Stomach (tissue), 9 donors: Measurements from ENCODE around the gene TNS1. TPM values are rescaled to one million over a fixed set of nuclear protein-coding genes. Genes with fewer than 3 reads are reported as not detected.

Source experiments
- DNase-seq, 2 donors: peaks; one replicate each; pipeline versions ENCODE4 v3.0.0 to v3.0.0-alpha.2; 2013 to 2019
- H3K27ac ChIP-seq, 5 donors: fragments of 200-600 bp in 4 of 5; sonication (generic) in 4 of 5; one replicate each; pipeline ENCODE4 v1.5.1; 2013 to 2019; ENCODE audit warnings: mild to moderate bottlenecking in 1 of 5, moderate library complexity in 1 of 5
- H3K27me3 ChIP-seq, 3 donors: fragments of 200-600 bp; sonication (generic); one replicate each; pipeline ENCODE4 v1.5.1; 2017 to 2019; ENCODE audit warnings: mixed run types in 1 of 3
- H3K36me3 ChIP-seq, 4 donors: fragments of 200-600 bp; sonication (generic); 1 replicate in 3 of 4; 2 replicates in 1 of 4; pipeline ENCODE4 v1.5.1; 2016 to 2019
- H3K4me1 ChIP-seq, 4 donors: fragments of 200-600 bp; sonication (generic); one replicate each; pipeline ENCODE4 v1.5.1; 2016 to 2019
- H3K4me3 ChIP-seq, 4 donors: fragments of 200-600 bp; sonication (generic) in 3 of 4; one replicate each; pipeline ENCODE4 v1.5.1; 2016 to 2019; ENCODE audit warnings: mild to moderate bottlenecking in 1 of 4
- H3K9me3 ChIP-seq, 4 donors: fragments of 200-600 bp; sonication (generic); one replicate each; pipeline ENCODE4 v1.5.1; 2016 to 2019
- EP300 ChIP-seq: sonication (generic); formaldehyde crosslinking; IDR thresholded peaks from one replicate; pipeline ENCODE4 v1.6.1; 2017; ENCODE audit warnings: antibody characterized with exemption
- POLR2A ChIP-seq, 4 donors: fragments of 450-650 bp; IDR thresholded peaks; one replicate each; pipeline ENCODE4 v1.6.1; 2016; ENCODE audit warnings: antibody characterized with exemption in 4 of 4, control low read depth in 2 of 4, mild to moderate bottlenecking in 1 of 4, moderate library complexity in 1 of 4
- POLR2AphosphoS5 ChIP-seq, 3 donors: sonication (generic); formaldehyde crosslinking; IDR thresholded peaks; one replicate each; pipeline ENCODE4 v1.6.1; 2016; ENCODE audit warnings: antibody characterized with exemption in 3 of 3
- WGBS, 5 donors: extraction: QIAGEN DNeasy Blood & Tissue Kit in 3 of 5; methylation state at CpG; one replicate each; pipeline versions ENCODE4 v1.1.5 to v1.1.7; 2013 to 2018; 5-methylcytosine and 5-hydroxymethylcytosine counted together
- intact Hi-C: fragments of 100-400 bp; cut with DNase I; formaldehyde crosslinking; loops from one replicate; pipeline ENCODE4 v1.15.1; 2023; ENCODE audit warnings: low total_unique reads
- polyA plus RNA-seq, 3 donors: library from polyadenylated mRNA; stranded (reverse); fragments of 200-250 nt; gene quantifications; one replicate each; pipeline ENCODE4 v1.2.3, GENCODE V29; 2013
- total RNA-seq, 5 donors: library from RNA; depleted of rRNA; stranded (reverse); fragments of >200 nt; gene quantifications; one replicate each; pipeline versions ENCODE4 v1.1.0 to v1.2.3, GENCODE V29; 2014 to 2016
- TF ChIP-seq, protein P1 (sequence below), 7 experiments: fragments of 450-650 bp in 4 of 7; fragments of 200-600 bp in 3 of 7; sonication (generic) in 3 of 7; IDR thresholded peaks; one replicate each; pipeline ENCODE4 v1.5.1; 2016 to 2019; ENCODE audit warnings: antibody characterized with exemption in 7 of 7, control low read depth in 2 of 7, mild to moderate bottlenecking in 1 of 7
- donor health status: healthy with polysubstance abuse.
- donor health status: Bipolar disorder and iron deficiency.
- donor health status: healthy.

TNS1 gene
- total and polyA plus RNA-seq, 8 donors: 18.5 to 682 (median 160) TPM

DNA sequence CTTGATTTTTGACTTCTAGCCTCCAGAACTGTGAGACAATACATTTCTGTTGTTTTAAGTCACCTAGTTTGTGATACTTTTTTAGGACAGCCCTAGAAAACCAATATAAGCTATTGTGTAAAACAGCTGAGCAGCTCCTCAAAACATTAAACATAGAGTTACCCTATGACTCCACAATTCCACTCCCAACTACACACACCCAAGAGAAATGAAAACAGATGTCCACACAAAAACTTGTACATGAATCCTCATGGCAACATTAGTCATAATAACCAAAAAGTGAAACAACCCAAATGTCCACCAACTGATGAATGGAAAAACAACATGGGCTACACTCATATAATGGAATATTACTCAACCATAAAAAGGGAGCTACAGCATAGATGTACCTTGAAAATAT is 32.6 kb downstream of the TNS1 start:
- H3K9me3 ChIP-seq: no peaks in the 10 kb centered on the region
- no peak for DNase-seq
- H3K4me1 ChIP-seq: peaks cover 19 to 64% (median 39%) of the 10 kb centered on the region in 4 donors
- peak overlapping the region in 1 of 5 donors; percentile 7 for H3K27ac ChIP-seq
- intact Hi-C loops: no loop called here
- TF ChIP-seq POLR2A (IDR thresholded peaks at IDR 0.05): no peak
- no peak for TF ChIP-seq EP300
- TF ChIP-seq, protein P1, sequence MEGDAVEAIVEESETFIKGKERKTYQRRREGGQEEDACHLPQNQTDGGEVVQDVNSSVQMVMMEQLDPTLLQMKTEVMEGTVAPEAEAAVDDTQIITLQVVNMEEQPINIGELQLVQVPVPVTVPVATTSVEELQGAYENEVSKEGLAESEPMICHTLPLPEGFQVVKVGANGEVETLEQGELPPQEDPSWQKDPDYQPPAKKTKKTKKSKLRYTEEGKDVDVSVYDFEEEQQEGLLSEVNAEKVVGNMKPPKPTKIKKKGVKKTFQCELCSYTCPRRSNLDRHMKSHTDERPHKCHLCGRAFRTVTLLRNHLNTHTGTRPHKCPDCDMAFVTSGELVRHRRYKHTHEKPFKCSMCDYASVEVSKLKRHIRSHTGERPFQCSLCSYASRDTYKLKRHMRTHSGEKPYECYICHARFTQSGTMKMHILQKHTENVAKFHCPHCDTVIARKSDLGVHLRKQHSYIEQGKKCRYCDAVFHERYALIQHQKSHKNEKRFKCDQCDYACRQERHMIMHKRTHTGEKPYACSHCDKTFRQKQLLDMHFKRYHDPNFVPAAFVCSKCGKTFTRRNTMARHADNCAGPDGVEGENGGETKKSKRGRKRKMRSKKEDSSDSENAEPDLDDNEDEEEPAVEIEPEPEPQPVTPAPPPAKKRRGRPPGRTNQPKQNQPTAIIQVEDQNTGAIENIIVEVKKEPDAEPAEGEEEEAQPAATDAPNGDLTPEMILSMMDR (IDR thresholded peaks at IDR 0.05): no peak
- TF ChIP-seq POLR2AphosphoS5 (IDR thresholded peaks at IDR 0.05): no peak
- H3K4me3 ChIP-seq: no peak overlapping the region
- H3K36me3 ChIP-seq: no peaks in the 10 kb centered on the region
- no peaks in the 10 kb centered on the region for H3K27me3 ChIP-seq

DNA sequence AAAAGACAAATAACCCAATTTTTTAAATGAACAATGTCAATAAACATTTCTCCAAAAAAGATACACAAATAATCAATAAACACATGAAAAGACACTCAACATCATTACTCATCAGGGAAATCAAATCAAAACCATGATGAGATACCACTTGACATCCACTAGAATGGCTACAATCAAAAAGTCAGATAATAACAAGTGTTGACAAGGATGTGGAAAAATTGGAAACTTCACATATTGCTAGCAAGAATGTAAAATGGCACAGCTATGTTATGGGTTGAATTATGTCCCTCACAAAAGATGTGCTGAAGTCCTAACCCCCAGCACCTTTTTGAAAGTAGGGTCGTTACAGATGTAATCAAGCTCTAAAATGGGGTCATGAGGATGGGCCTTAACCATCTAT is 33.2 kb downstream of the TNS1 start:
- Histone ChIP-seq H3K4me3 (no peak overlapping the region), H3K27me3 (no peaks in the 10 kb centered on the region), H3K4me1 (peaks cover 25 to 64% (median 42%) of the 10 kb centered on the region in 4 donors), H3K9me3 (no peaks in the 10 kb centered on the region), H3K36me3 (no peaks in the 10 kb centered on the region), H3K27ac (peak overlapping the region in 1 of 5 donors; percentile 7)
- no peak for DNase-seq
- 84 to 91% (median 87%) methylated on average over 1 of the region's 1 CpG for WGBS, 5 donors
- intact Hi-C loops: no loop called here
- TF ChIP-seq POLR2A (IDR thresholded peaks at IDR 0.05) (no peak), EP300 (no peak), POLR2AphosphoS5 (IDR thresholded peaks at IDR 0.05) (no peak)
- TF ChIP-seq, protein P1 (IDR thresholded peaks at IDR 0.05): no peak

DNA sequence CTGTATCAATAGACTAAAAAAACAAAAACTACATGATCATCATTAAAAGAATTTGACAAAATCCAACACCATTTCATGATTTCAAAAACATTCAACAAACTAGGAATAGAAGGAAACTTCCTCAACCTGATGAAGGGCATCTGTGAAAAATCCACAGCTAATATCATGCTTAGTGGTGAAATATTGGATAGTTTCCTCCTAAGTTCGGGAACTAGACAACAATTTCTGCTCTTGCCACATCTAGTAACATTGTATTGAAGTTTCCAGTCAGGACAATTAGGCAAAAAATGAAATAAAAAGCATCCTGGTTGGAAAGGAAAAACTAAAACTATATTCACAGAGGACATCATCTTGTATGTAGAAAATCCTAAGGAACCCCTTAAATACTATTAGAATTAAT is 34.8 kb downstream of the TNS1 start:
- Histone ChIP-seq H3K27ac (peak overlapping the region in 2 of 5 donors; percentile 30 to 38), H3K36me3 (no peaks in the 10 kb centered on the region), H3K27me3 (no peaks in the 10 kb centered on the region), H3K9me3 (no peaks in the 10 kb centered on the region), H3K4me3 (no peak overlapping the region), H3K4me1 (peaks cover 30 to 64% (median 39%) of the 10 kb centered on the region in 4 donors)
- no peak for TF ChIP-seq POLR2AphosphoS5 (IDR thresholded peaks at IDR 0.05)
- TF ChIP-seq, protein P1 (IDR thresholded peaks at IDR 0.05): no peak
- no peak for TF ChIP-seq EP300
- TF ChIP-seq POLR2A (IDR thresholded peaks at IDR 0.05): no peak
- WGBS, 5 donors: 28 to 85% (median 43%) methylated on average over 1 of the region's 1 CpG
- DNase-seq: no peak
- intact Hi-C loops: no loop called here

DNA sequence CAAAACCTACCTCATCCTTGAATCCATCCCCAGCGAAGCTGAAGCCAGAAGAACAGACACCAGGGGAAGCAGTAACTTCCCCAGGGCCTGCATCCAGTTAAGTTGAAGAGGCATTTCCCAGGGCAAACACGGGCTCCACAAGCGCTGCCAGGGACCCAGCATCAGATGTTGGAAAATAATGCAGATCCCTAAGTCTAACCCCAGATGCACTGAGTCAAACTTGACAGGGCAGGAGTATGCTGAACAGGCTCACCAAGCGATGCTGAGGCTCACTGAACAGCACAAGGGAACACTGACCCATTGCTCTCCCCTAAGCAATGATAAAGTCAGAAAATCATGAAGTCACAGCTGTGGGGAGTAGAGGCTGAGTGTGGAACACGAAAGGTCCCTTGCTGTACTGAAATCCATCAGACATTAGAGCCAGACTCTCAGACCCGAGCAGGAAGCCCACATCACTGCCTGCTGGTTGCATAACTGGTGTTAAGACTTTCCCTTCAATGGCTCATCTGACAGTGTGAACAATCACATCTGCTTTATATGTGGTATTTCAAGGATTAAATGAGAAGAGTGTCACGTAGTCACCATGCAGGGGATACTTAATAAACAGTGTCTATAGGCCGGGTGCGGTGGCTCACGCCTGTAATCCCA is 36.2 kb downstream of the TNS1 start:
- H3K27ac ChIP-seq: peak overlapping the region; percentile 19 to 81 (median 79)
- no peaks in the 10 kb centered on the region for H3K27me3 ChIP-seq
- intact Hi-C loops: no loop called here
- H3K9me3 ChIP-seq: no peaks in the 10 kb centered on the region
- WGBS, 5 donors: 61 to 78% (median 73%) methylated on average over 10 of the region's 10 CpGs
- no peak for TF ChIP-seq EP300
- TF ChIP-seq POLR2AphosphoS5 (IDR thresholded peaks at IDR 0.05): no peak
- TF ChIP-seq POLR2A (IDR thresholded peaks at IDR 0.05): no peak
- TF ChIP-seq, protein P1 (IDR thresholded peaks at IDR 0.05): no peak
- peak overlapping the region in 1 of 4 donors; percentile 10 for H3K4me3 ChIP-seq
- H3K4me1 ChIP-seq: peaks cover 24 to 57% (median 27%) of the 10 kb centered on the region in 4 donors
- no peaks in the 10 kb centered on the region for H3K36me3 ChIP-seq
- no peak for DNase-seq
